Uterus (tissue), 2 donors: ENCODE measurements around the gene RUSF1.

Experiments
- CTCF ChIP-seq, 4 experiments: fragments of 200-600 bp in 2 of 4; fragments of 450-650 bp in 2 of 4; sonication (generic) in 2 of 4; IDR thresholded peaks; one replicate each; pipeline ENCODE4 v1.5.1; 2016 to 2019; ENCODE audit warnings: antibody characterized with exemption in 4 of 4, mild to moderate bottlenecking in 2 of 4, moderate library complexity in 1 of 4
- POLR2A ChIP-seq, 2 donors: fragments of 450-650 bp; IDR thresholded peaks; one replicate each; pipeline ENCODE4 v1.6.1; 2016; ENCODE audit warnings: antibody characterized with exemption in 2 of 2, mild to moderate bottlenecking in 1 of 2, moderate library complexity in 1 of 2

GRCh38 chr16:31465788-31466370 is 42.3 kb downstream of the RUSF1 start:
- TF ChIP-seq POLR2A (IDR thresholded peaks at IDR 0.05) (no peak), CTCF (IDR thresholded peaks at IDR 0.05) (no peak)
